GM12878 (cell line): ENCODE measurements around the gene RAB13. TPM values are rescaled to one million over a fixed set of nuclear protein-coding genes. Genes with fewer than 3 reads are reported as not detected.
A peak's percentile ranks its signal among the peaks of the same experiment; 100 is the strongest.

ENCODE experiments used
- ATAC-seq: fragments of 200-7000 bp; cut with Tn5 transposase; 3 replicates; pipeline ENCODE4 v1.9.1; 2020; ENCODE audit warnings: mild to moderate bottlenecking, moderate library complexity
- BruUV-seq: library from RNA; stranded (reverse); fragments of 400-500 nt; replicated peaks from 2 replicates; lab custom pipeline; 2021; lab: Mats Ljungman, UMichigan
- CTCF ChIA-PET: fragments of 300-600 bp; sonication (Branson Sonifier 250); formaldehyde crosslinking; extraction: SDS; loops from one replicate; lab custom pipeline; 2021; ENCODE audit warnings: inconsistent platforms; lab: Yijun Ruan, JAX
- POLR2A ChIA-PET: fragments of 350-600 bp; formaldehyde crosslinking; extraction: SDS; loops from one replicate; lab custom pipeline; 2021; ENCODE audit warnings: inconsistent platforms; lab: Charles Lee
- RAD21 ChIA-PET: fragments of 300-600 bp; sonication (Branson Sonifier 250); formaldehyde crosslinking; loops from one replicate; lab custom pipeline; 2023; ENCODE audit warnings: antibody characterized with exemption; ENCODE audit not compliant: unreplicated experiment; lab: Charles Lee
- SMC1A ChIA-PET: fragments of 300-600 bp; sonication (Branson Sonifier 250); formaldehyde crosslinking; loops from one replicate; lab custom pipeline; 2023; ENCODE audit not compliant: unreplicated experiment, uncharacterized antibody; lab: Charles Lee
- DNase-seq: peaks from one replicate; pipeline ENCODE4 v3.0.0-alpha.2; 2011; ENCODE audit warnings: low read depth, low spot score
- FAIRE-seq: peaks from 3 replicates; lab custom pipeline; 2011; peaks lifted over from hg19 to GRCh38; lab: Jason Lieb, UNC
- H2AFZ ChIP-seq: 2 replicates; pipeline ENCODE4 v1.6.0; 2011; ENCODE audit warnings: low read depth, low read length, control low read depth; ENCODE audit not compliant: control insufficient read depth
- H3K27ac ChIP-seq: 2 replicates; pipeline ENCODE4 v1.5.1; 2011; ENCODE audit warnings: control low read depth; ENCODE audit not compliant: control insufficient read depth, insufficient read depth
- H3K27me3 ChIP-seq, 2 experiments: replicated peaks in 1 of 2; 2 replicates each; pipeline versions ENCODE4 v1.6.0 to v1.6.1; 2011; ENCODE audit warnings: low read length in 1 of 2; ENCODE audit not compliant: control insufficient read depth in 2 of 2, insufficient read depth in 2 of 2
- H3K36me3 ChIP-seq, 2 experiments: 2 replicates each; pipeline ENCODE4 v1.5.1; 2011; ENCODE audit warnings: low read length in 1 of 2; ENCODE audit not compliant: control insufficient read depth in 2 of 2, insufficient read depth in 2 of 2
- H3K4me1 ChIP-seq: 2 replicates; pipeline ENCODE4 v1.6.1; 2011; ENCODE audit warnings: mild to moderate bottlenecking, low read length, moderate library complexity, mixed read lengths; ENCODE audit not compliant: control insufficient read depth, insufficient read depth
- H3K4me2 ChIP-seq: 2 replicates; pipeline ENCODE4 v1.6.0; 2011; ENCODE audit warnings: control low read depth; ENCODE audit not compliant: control insufficient read depth, insufficient read depth
- H3K4me3 ChIP-seq: fragments of 200-600 bp; sonication (generic); 2 replicates; pipeline ENCODE4 v1.5.1; 2016
- H3K79me2 ChIP-seq: 2 replicates; pipeline ENCODE4 v1.6.0; 2011; ENCODE audit warnings: low read length; ENCODE audit not compliant: control insufficient read depth, insufficient read depth
- H3K9ac ChIP-seq: 2 replicates; pipeline ENCODE4 v1.8.0; 2011; ENCODE audit warnings: low read length, control low read depth, mixed read lengths; ENCODE audit not compliant: control insufficient read depth, insufficient read depth
- H3K9me3 ChIP-seq: replicated peaks from 3 replicates; pipeline ENCODE4 v1.5.1; 2011; ENCODE audit warnings: mild to moderate bottlenecking, low read length; ENCODE audit not compliant: control insufficient read depth, insufficient read depth
- H4K20me1 ChIP-seq: 2 replicates; pipeline ENCODE4 v1.6.0; 2011; ENCODE audit not compliant: control insufficient read depth, insufficient read depth
- EP300 ChIP-seq, 2 experiments: fragments of 150-350 bp in 1 of 2; IDR thresholded peaks; 2 replicates each; pipeline ENCODE4 v1.6.1; 2011 to 2012; ENCODE audit warnings: low read depth in 2 of 2, low read length in 2 of 2, borderline replicate concordance in 1 of 2, improper control_type of control experiment in 1 of 2, inconsistent platforms in 1 of 2; ENCODE audit not compliant: control insufficient read depth in 1 of 2
- EZH2 ChIP-seq: IDR thresholded peaks from 2 replicates; pipeline ENCODE4 v1.6.1; 2012; ENCODE audit warnings: low read depth, mild to moderate bottlenecking, control low read depth, inconsistent platforms, low read length, borderline replicate concordance; ENCODE audit not compliant: control insufficient read depth
- MEF2B ChIP-seq: fragments of 450-650 bp; IDR thresholded peaks from 2 replicates; pipeline ENCODE4 v1.6.1; 2018; ENCODE audit warnings: mild to moderate bottlenecking, moderate library complexity; ENCODE audit not compliant: partially characterized antibody, poor library complexity, severe bottlenecking
- NRF1 ChIP-seq: conservative IDR thresholded peaks from 2 replicates; pipeline ENCODE4 v1.6.1; 2011; ENCODE audit warnings: mild to moderate bottlenecking, low read depth, low read length, improper control_type of control experiment
- RAD21 ChIP-seq: IDR thresholded peaks from 2 replicates; pipeline ENCODE4 v1.6.1; 2011; ENCODE audit warnings: mild to moderate bottlenecking, low read depth, low read length, moderate library complexity; ENCODE audit not compliant: insufficient read depth
- SUZ12 ChIP-seq: fragments of 200-600 bp; sonication (generic); IDR thresholded peaks from one replicate; pipeline ENCODE4 v1.6.1; 2018; ENCODE audit warnings: antibody characterized with exemption, mild to moderate bottlenecking; ENCODE audit not compliant: unreplicated experiment
- YY1 ChIP-seq: IDR thresholded peaks from 2 replicates; pipeline ENCODE4 v1.6.1; 2011; ENCODE audit warnings: low read depth, mild to moderate bottlenecking, low read length
- ZNF24 ChIP-seq: fragments of 450-650 bp; IDR thresholded peaks from 2 replicates; pipeline ENCODE4 v1.6.1; 2017; ENCODE audit warnings: antibody characterized with exemption, mild to moderate bottlenecking
- WGBS: methylation state at CpG from one replicate; pipeline ENCODE4 v1.1.6; 2016; ENCODE audit warnings: low lambda C conversion rate; ENCODE audit not compliant: insufficient replicate concordance, insufficient coverage; ENCODE audit errors: missing lambda C conversion rate; 5-methylcytosine and 5-hydroxymethylcytosine counted together
- in situ Hi-C: fragments of 300-500 bp; cut with MboI; formaldehyde crosslinking; loops from 9 replicates; pipeline ENCODE4 v1.14.3; 2018; ENCODE audit warnings: mixed read lengths
- intact Hi-C: fragments of 100-400 bp; cut with micrococcal nuclease; formaldehyde crosslinking; loops from one replicate; pipeline ENCODE4 v1.14.2; 2022; ENCODE audit not compliant: unreplicated experiment
- polyA plus RNA-seq, 11 experiments: library from polyadenylated mRNA; depleted of rRNA in 4 of 11; unstranded in 6 of 11; stranded (reverse) in 5 of 11; fragments of >200 nt; fragmentation: Nextera tagmentation in 4 of 11; fragmentation: Illumina TruSeq in 1 of 11; extraction: Ambion mirVana in 4 of 11; extraction: Trizol in 1 of 11; gene quantifications; 1 replicate in 1 of 11; 2 replicates in 10 of 11; pipeline versions ENCODE4 v1.2.1 to v1.2.3, GENCODE V29; 2011 to 2016; ENCODE audit warnings: inconsistent platforms in 2 of 11, missing spikeins in 2 of 11, low read depth in 1 of 11
- total RNA-seq, 4 experiments: library from RNA; depleted of rRNA in 3 of 4; stranded (reverse); fragments of >200 nt in 3 of 4; fragmentation: Illumina TruSeq in 1 of 4; extraction: Trizol in 1 of 4; gene quantifications; 2 replicates each; pipeline versions ENCODE4 v1.2.1 to v1.2.3, GENCODE V29; 2013 to 2021
- TF ChIP-seq, protein P1 (sequence below): fragments of 450-650 bp; IDR thresholded peaks from 2 replicates; pipeline ENCODE4 v1.6.1; 2017; ENCODE audit warnings: mild to moderate bottlenecking, moderate library complexity
- TF ChIP-seq, protein P2 (sequence below): fragments of 150-350 bp; IDR thresholded peaks from 2 replicates; pipeline ENCODE4 v1.6.1; 2014; ENCODE audit warnings: mild to moderate bottlenecking, low read depth, low read length
- TF ChIP-seq, protein P3 (sequence below): fragments of 450-650 bp; formaldehyde crosslinking; IDR thresholded peaks from 2 replicates; pipeline ENCODE4 v1.5.0; 2022; ENCODE audit warnings: mild to moderate bottlenecking, missing genetic modification characterization

Gene RAB13
- total and polyA plus RNA-seq, 10 of the 15 experiments (the other 5 are each of a cell fraction or from before 2014, with no cell fraction given): 0.75 to 30.7 (median 15.9) TPM

DNA sequence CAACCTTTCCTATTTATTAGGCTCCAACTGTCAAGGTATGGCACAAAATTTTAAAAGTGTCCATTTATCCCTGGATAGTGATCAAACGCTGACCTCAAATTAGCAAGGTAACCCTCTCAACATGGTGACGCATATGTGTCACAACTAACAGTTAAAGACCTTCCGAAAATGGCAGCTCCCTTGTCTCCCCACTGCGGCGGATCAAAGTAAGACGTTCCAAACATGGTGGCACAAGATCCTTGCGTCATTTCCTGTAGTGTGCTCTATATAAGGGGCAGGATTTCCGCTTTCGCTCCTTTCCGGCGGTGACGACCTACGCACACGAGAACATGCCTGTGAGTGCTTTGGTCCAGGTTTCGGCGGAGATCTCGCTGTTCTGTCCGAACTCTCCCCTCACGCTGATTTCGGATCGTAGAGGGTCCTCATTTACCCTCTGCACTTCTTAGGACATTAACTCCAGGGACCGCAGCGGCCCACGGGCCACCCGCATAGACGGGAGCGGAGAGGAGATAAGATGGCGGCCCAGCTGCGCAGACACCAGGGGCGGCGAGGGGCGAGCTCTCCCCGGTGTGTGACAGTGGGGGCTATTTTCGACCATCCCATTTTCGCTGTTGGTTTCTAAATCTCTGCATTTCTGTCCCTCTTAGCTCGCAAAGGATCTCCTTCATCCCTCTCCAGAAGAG is 4.5 kb upstream of the RAB13 start, which contains the start of gene RPS27:
TSS of gene RPS27 (plus strand) at position 295 of the 683 bp plus-strand sequence. CDS start at position 330, 35 bp downstream.
- H3K4me3 ChIP-seq: peak within 1 kb of the TSS; percentile 86
- H3K9me3 ChIP-seq: no peaks in the 10 kb centered on the region
- DNase-seq: peak; percentile 97
- peak within 1 kb of the TSS; percentile 96 for H3K27ac ChIP-seq
- in situ Hi-C loops: loop anchor here (5.0 to 10.0 kb wide), 2 partner anchors 282 to 486 kb away; partner anchors contain the start of gene HAX1
- WGBS: under 1% methylated on average over 36 of the region's 36 CpGs
- ChIA-PET RAD21 (interaction anchor here (0.7 to 5.7 kb wide), 7 partner anchors 13 to 194 kb away, joined by 3 to 42 read pairs (median 4); partner anchors contain the start of genes CREB3L4, GATAD2B and JTB), SMC1A (interaction anchor here (0.5 to 2.4 kb wide), 14 partner anchors 13 to 319 kb away, joined by 3 to 7 read pairs (median 3); partner anchors contain the start of gene JTB), POLR2A (interaction anchor here (0.6 to 3.8 kb wide), 16 partner anchors 9 to 386 kb away, joined by 3 to 26 read pairs (median 4); partner anchors contain the start of genes DENND4B, JTB and SLC39A1), CTCF (interaction anchor here (0.9 to 1.8 kb wide), 5 partner anchors 13 to 480 kb away, joined by 3 to 13 read pairs (median 3); partner anchors contain the start of genes DENND4B and JTB)
- peak; percentile 94 for FAIRE-seq
- peak within 1 kb of the TSS; percentile 89 for H3K4me2 ChIP-seq
- no peaks in the 10 kb centered on the region for H4K20me1 ChIP-seq
- peak within 1 kb of the TSS; percentile 67 for H2AFZ ChIP-seq
- H3K36me3 ChIP-seq: peaks cover 0 to 16% of the 10 kb centered on the region in 2 experiments; a peak in 3 of 4 replicates
- peaks cover 25% of the 10 kb centered on the region for H3K79me2 ChIP-seq
- peak within 1 kb of the TSS; percentile 98 for H3K9ac ChIP-seq
- no peaks in the 10 kb centered on the region for H3K27me3 ChIP-seq
- peaks cover 9% of the 10 kb centered on the region for H3K4me1 ChIP-seq
- intact Hi-C loops: loop anchor here (2.0 to 5.0 kb wide), 2 partner anchors 192 to 282 kb away; partner anchors contain the start of gene HAX1
- BruUV-seq: TSS peak; percentile 92
- ATAC-seq: peak; percentile 82
- TF ChIP-seq EZH2: no peak
- TF ChIP-seq, protein P1, sequence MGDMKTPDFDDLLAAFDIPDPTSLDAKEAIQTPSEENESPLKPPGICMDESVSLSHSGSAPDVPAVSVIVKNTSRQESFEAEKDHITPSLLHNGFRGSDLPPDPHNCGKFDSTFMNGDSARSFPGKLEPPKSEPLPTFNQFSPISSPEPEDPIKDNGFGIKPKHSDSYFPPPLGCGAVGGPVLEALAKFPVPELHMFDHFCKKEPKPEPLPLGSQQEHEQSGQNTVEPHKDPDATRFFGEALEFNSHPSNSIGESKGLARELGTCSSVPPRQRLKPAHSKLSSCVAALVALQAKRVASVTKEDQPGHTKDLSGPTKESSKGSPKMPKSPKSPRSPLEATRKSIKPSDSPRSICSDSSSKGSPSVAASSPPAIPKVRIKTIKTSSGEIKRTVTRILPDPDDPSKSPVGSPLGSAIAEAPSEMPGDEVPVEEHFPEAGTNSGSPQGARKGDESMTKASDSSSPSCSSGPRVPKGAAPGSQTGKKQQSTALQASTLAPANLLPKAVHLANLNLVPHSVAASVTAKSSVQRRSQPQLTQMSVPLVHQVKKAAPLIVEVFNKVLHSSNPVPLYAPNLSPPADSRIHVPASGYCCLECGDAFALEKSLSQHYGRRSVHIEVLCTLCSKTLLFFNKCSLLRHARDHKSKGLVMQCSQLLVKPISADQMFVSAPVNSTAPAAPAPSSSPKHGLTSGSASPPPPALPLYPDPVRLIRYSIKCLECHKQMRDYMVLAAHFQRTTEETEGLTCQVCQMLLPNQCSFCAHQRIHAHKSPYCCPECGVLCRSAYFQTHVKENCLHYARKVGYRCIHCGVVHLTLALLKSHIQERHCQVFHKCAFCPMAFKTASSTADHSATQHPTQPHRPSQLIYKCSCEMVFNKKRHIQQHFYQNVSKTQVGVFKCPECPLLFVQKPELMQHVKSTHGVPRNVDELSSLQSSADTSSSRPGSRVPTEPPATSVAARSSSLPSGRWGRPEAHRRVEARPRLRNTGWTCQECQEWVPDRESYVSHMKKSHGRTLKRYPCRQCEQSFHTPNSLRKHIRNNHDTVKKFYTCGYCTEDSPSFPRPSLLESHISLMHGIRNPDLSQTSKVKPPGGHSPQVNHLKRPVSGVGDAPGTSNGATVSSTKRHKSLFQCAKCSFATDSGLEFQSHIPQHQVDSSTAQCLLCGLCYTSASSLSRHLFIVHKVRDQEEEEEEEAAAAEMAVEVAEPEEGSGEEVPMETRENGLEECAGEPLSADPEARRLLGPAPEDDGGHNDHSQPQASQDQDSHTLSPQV: peak; percentile 100
- no peak for TF ChIP-seq ZNF24
- TF ChIP-seq MEF2B: peak; percentile 7
- TF ChIP-seq, protein P2, sequence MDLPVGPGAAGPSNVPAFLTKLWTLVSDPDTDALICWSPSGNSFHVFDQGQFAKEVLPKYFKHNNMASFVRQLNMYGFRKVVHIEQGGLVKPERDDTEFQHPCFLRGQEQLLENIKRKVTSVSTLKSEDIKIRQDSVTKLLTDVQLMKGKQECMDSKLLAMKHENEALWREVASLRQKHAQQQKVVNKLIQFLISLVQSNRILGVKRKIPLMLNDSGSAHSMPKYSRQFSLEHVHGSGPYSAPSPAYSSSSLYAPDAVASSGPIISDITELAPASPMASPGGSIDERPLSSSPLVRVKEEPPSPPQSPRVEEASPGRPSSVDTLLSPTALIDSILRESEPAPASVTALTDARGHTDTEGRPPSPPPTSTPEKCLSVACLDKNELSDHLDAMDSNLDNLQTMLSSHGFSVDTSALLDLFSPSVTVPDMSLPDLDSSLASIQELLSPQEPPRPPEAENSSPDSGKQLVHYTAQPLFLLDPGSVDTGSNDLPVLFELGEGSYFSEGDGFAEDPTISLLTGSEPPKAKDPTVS: no peak
- TF ChIP-seq YY1: peak; percentile 98
- TF ChIP-seq, protein P3, sequence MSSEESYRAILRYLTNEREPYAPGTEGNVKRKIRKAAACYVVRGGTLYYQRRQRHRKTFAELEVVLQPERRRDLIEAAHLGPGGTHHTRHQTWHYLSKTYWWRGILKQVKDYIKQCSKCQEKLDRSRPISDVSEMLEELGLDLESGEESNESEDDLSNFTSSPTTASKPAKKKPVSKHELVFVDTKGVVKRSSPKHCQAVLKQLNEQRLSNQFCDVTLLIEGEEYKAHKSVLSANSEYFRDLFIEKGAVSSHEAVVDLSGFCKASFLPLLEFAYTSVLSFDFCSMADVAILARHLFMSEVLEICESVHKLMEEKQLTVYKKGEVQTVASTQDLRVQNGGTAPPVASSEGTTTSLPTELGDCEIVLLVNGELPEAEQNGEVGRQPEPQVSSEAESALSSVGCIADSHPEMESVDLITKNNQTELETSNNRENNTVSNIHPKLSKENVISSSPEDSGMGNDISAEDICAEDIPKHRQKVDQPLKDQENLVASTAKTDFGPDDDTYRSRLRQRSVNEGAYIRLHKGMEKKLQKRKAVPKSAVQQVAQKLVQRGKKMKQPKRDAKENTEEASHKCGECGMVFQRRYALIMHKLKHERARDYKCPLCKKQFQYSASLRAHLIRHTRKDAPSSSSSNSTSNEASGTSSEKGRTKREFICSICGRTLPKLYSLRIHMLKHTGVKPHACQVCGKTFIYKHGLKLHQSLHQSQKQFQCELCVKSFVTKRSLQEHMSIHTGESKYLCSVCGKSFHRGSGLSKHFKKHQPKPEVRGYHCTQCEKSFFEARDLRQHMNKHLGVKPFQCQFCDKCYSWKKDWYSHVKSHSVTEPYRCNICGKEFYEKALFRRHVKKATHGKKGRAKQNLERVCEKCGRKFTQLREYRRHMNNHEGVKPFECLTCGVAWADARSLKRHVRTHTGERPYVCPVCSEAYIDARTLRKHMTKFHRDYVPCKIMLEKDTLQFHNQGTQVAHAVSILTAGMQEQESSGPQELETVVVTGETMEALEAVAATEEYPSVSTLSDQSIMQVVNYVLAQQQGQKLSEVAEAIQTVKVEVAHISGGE: peak; percentile 61; the same call in 1 of the 2 replicates
- no peak for TF ChIP-seq NRF1
- TF ChIP-seq RAD21: no peak
- TF ChIP-seq EP300 (IDR thresholded peaks at IDR 0.05; ENCODE audit: borderline replicate concordance in 1 of 2, control insufficient read depth in 1 of 2, low read depth in 2 of 2, low read length in 2 of 2): no peak
- no peak for TF ChIP-seq SUZ12
